Retinal pigment epithelial cell (primary cell): ENCODE measurements around the gene NR2E3.
"Not testable (repeated sequence)": the region's sequence is repeated elsewhere in the genome, so short reads cannot be mapped to it uniquely, and the experiment has no call there.

Source experiments
- DNase-seq: peaks from one replicate; pipeline ENCODE4 v3.0.0-alpha.2; 2010; ENCODE audit warnings: low read depth
- H3K4me3 ChIP-seq: 2 replicates; pipeline ENCODE4 v1.5.1; 2011; ENCODE audit warnings: mild to moderate bottlenecking, low read length, control low read depth, moderate library complexity
- CTCF ChIP-seq: conservative IDR thresholded peaks from 2 replicates; pipeline ENCODE4 v1.5.1; 2011; ENCODE audit warnings: low read depth, low read length, control low read depth, inconsistent platforms

The NR2E3 gene

GRCh38 chr15:71825021-71825730 is 14.8 kb downstream of the NR2E3 start:
- H3K4me3 ChIP-seq = no peak overlapping the region
- TF ChIP-seq CTCF = no peak
- DNase-seq = no peak

- H3K4me3 ChIP-seq = no peak overlapping the region
- no peak for TF ChIP-seq CTCF
- DNase-seq = no peak
Measured at GRCh38 chr15:71826196-71826595, 15.8 kb downstream of the NR2E3 start.

GRCh38 chr15:71830981-71831380 is 20.6 kb downstream of the NR2E3 start:
- no peak for DNase-seq
- no peak overlapping the region for H3K4me3 ChIP-seq
- no peak for TF ChIP-seq CTCF

- DNase-seq = no peak
- no peak overlapping the region for H3K4me3 ChIP-seq
- no peak for TF ChIP-seq CTCF
Measured at GRCh38 chr15:71841563-71841962, 31.2 kb downstream of the NR2E3 start.

- H3K4me3 ChIP-seq = no peak overlapping the region
- TF ChIP-seq CTCF = no peak
- DNase-seq = no peak
Measured at GRCh38 chr15:71844916-71845315, 34.6 kb downstream of the NR2E3 start.

- H3K4me3 ChIP-seq = no peak overlapping the region
- DNase-seq = no peak
- no peak for TF ChIP-seq CTCF
Measured at GRCh38 chr15:71853543-71853942, 43.2 kb downstream of the NR2E3 start.

GRCh38 chr15:71858232-71858631 is 47.9 kb downstream of the NR2E3 start:
- H3K4me3 ChIP-seq, DNase-seq: not testable (repeated sequence)
